ENCODE results near the gene CABLES1.

- TF ChIP-seq POLR2A (IDR thresholded peaks at IDR 0.05) (no peak), CTCF (IDR thresholded peaks at IDR 0.05) (no peak)
Observed at GRCh38 chr18:23151414-23152099, 16.3 kb downstream of the CABLES1 start.

All from gastroesophageal sphincter (tissue), 3 donors.